Right cardiac atrium (tissue), 5 donors: Measurements from ENCODE around the gene ZNF831. TPM values are rescaled to one million over a fixed set of nuclear protein-coding genes. Genes with fewer than 3 reads are reported as not detected.

ENCODE experiments used
- ATAC-seq, 2 donors: fragments of 200-7000 bp; cut with Tn5 transposase; one replicate each; pipeline versions ENCODE4 v1.8.0 to v1.9.1; 2020; ENCODE audit warnings: moderate library complexity in 2 of 2, mild to moderate bottlenecking in 1 of 2
- DNase-seq, 3 donors: peaks; one replicate each; pipeline ENCODE4 v3.0.0-alpha.2; 2020
- H3K27ac ChIP-seq: one replicate; pipeline ENCODE4 v1.5.1; 2013; ENCODE audit warnings: mild to moderate bottlenecking, low read length, control low read depth, moderate library complexity
- H3K27me3 ChIP-seq: one replicate; pipeline ENCODE4 v1.6.1; 2013; ENCODE audit not compliant: control insufficient read depth, insufficient read depth
- H3K4me1 ChIP-seq: one replicate; pipeline ENCODE4 v1.6.1; 2013; ENCODE audit warnings: low read length; ENCODE audit not compliant: control insufficient read depth, insufficient read depth
- H3K4me3 ChIP-seq: one replicate; pipeline ENCODE4 v1.5.1; 2013; ENCODE audit warnings: low read length, control low read depth
- H3K9me3 ChIP-seq: one replicate; pipeline ENCODE4 v1.6.1; 2013; ENCODE audit warnings: low read length; ENCODE audit not compliant: control insufficient read depth
- WGBS: extraction: QIAGEN DNeasy Blood & Tissue Kit; methylation state at CpG from one replicate; pipeline ENCODE4 v1.1.7; 2013; 5-methylcytosine and 5-hydroxymethylcytosine counted together
- intact Hi-C, 4 donors: fragments of 100-400 bp; cut with DNase I; formaldehyde crosslinking; loops; one replicate each; pipeline versions ENCODE4 v1.11.0 to v1.14.0; 2022 to 2023
- polyA plus RNA-seq: library from polyadenylated mRNA; stranded (reverse); fragments of 200-250 nt; gene quantifications from one replicate; pipeline ENCODE4 v1.2.3, GENCODE V29; 2013
- total RNA-seq, 4 donors: library from RNA; stranded (reverse); fragmentation: NEBNext Ultra II Directional; extraction: Animal tissue kit (Norgen Biotek cat#: 25700); gene quantifications; one replicate each; pipeline ENCODE4 v1.2.1, GENCODE V29; 2021
- donor health status: healthy with polysubstance abuse.
- donor health status: DM: no; HTN: yes; CAD: no.
- donor health status: DM: no; HTN: no; CAD: no.
- donor health status: DM: no; HTN: yes; CAD: no; lungs with severe emphysema.
- donor health status: DM: yes; HTN: yes; CAD: no.

Gene ZNF831
- total and polyA plus RNA-seq, 5 donors: 0.05 to 0.18 (median 0.14) TPM

- 57% methylated on average over 3 of the region's 3 CpGs for WGBS
- H3K27ac ChIP-seq: no peak overlapping the region
- H3K4me3 ChIP-seq: no peak overlapping the region
- no peaks in the 10 kb centered on the region for H3K9me3 ChIP-seq
- H3K27me3 ChIP-seq: no peaks in the 10 kb centered on the region
- no peak for DNase-seq
- ATAC-seq: no peak
- intact Hi-C loops: no loop called here
- peaks cover 2% of the 10 kb centered on the region for H3K4me1 ChIP-seq
These were observed 4.5 kb upstream of the ZNF831 start for GRCh38 chr20:59159091-59159490.

GRCh38 chr20:59159493-59160376, 3.9 kb upstream of the ZNF831 start:
- peak in 1 of 3 donors; percentile 61 for DNase-seq
- ATAC-seq: peak; percentile 14 to 29
- no peaks in the 10 kb centered on the region for H3K9me3 ChIP-seq
- H3K27me3 ChIP-seq: no peaks in the 10 kb centered on the region
- 75% methylated on average over 18 of the region's 18 CpGs for WGBS
- intact Hi-C loops: no loop called here
- H3K4me1 ChIP-seq: peaks cover 2% of the 10 kb centered on the region
- no peak overlapping the region for H3K27ac ChIP-seq
- H3K4me3 ChIP-seq: no peak overlapping the region

- intact Hi-C loops: no loop called here
- H3K27me3 ChIP-seq: no peaks in the 10 kb centered on the region
- H3K27ac ChIP-seq: no peak overlapping the region
- no peak for DNase-seq
- H3K4me1 ChIP-seq: peaks cover 2% of the 10 kb centered on the region
- ATAC-seq: no peak
- WGBS: 49% methylated on average over 9 of the region's 9 CpGs
- H3K9me3 ChIP-seq: no peaks in the 10 kb centered on the region
- no peak overlapping the region for H3K4me3 ChIP-seq
These were observed 3.1 kb upstream of the ZNF831 start for GRCh38 chr20:59160389-59161115.

- intact Hi-C loops: no loop called here
- 61% methylated on average over 2 of the region's 2 CpGs for WGBS
- Histone ChIP-seq H3K4me3 (no peak overlapping the region), H3K4me1 (peaks cover 2% of the 10 kb centered on the region), H3K9me3 (no peaks in the 10 kb centered on the region), H3K27me3 (no peaks in the 10 kb centered on the region), H3K27ac (no peak overlapping the region)
- ATAC-seq (no peak), DNase-seq (no peak)
These were observed 1.9 kb upstream of the ZNF831 start for GRCh38 chr20:59161721-59162120.

DNA sequence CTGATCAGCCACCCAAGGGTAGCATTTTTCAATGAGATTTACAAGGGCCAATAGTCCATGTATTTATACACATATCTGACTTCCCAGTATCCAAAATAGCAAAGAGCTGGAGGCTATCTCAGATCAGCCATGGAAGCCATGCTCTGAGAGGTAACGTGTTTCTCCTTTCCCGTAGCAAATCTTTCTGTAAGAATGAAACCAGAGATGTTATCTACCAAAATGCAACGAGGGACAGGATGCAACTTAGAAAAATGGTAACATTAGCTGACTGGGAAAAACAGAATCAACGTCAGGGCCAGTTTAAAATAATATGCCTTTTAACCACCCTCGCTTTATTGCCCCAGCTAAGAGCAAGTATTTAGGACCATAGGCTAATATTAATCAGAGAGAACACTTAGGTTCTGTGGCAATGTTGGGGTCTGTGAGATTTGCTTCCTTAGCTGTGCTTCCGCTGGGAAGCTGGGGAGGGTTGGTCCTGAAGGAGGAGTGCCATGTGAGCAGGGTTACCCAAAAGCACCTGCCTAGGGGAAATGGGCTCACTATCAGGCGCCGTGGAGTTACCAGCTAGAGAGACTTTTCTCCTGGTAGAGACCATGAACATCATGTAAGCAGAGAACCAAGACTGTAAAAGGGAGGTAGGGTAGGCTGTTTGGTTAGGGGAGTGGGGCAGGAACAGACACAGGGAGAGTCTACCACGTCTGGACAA, 1.2 kb downstream of the ZNF831 start:
- H3K4me3 ChIP-seq: no peak overlapping the region

DNA sequence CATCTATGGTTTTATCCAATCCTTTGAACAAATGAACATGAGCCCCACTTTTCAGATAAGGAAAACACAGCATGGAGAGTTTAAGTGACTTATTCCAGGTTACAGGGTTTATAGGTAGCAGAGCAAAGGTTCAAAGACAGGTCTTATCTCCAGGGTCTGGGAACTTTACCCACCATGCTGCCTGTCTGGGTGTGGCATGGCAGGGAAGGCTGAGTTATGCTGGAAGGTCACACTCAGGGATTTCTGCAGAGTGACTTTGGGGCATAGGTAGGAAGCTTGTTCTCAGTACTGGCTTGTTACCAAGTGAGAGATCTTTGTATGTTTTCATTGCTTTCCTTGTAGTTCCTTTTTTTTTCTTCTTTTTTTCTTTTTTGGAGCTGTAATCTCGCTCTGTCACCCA, 1.8 kb downstream of the ZNF831 start:
- DNase-seq (no peak), ATAC-seq (no peak)
- H3K27ac ChIP-seq: no peak overlapping the region
- 81% methylated on average over 1 of the region's 1 CpG for WGBS
- H3K9me3 ChIP-seq: no peaks in the 10 kb centered on the region
- intact Hi-C loops: no loop called here
- no peaks in the 10 kb centered on the region for H3K4me1 ChIP-seq
- H3K27me3 ChIP-seq: no peaks in the 10 kb centered on the region
- no peak overlapping the region for H3K4me3 ChIP-seq

More for the DNA sequence above, 1.2 kb downstream of the ZNF831 start:
- no peak for ATAC-seq
- 64% methylated on average over 9 of the region's 9 CpGs for WGBS
- Histone ChIP-seq H3K9me3 (no peaks in the 10 kb centered on the region), H3K4me1 (no peaks in the 10 kb centered on the region), H3K27ac (no peak overlapping the region), H3K27me3 (no peaks in the 10 kb centered on the region)
- DNase-seq: no peak
- intact Hi-C loops: no loop called here

- Histone ChIP-seq H3K27ac (no peak overlapping the region), H3K27me3 (no peaks in the 10 kb centered on the region), H3K9me3 (no peaks in the 10 kb centered on the region), H3K4me1 (no peaks in the 10 kb centered on the region), H3K4me3 (no peak overlapping the region)
- no peak for ATAC-seq
- no peak for DNase-seq
- WGBS: 80% methylated on average over 11 of the region's 11 CpGs
- intact Hi-C loops: no loop called here
These were observed 2.5 kb downstream of the ZNF831 start for GRCh38 chr20:59165891-59166709.

DNA sequence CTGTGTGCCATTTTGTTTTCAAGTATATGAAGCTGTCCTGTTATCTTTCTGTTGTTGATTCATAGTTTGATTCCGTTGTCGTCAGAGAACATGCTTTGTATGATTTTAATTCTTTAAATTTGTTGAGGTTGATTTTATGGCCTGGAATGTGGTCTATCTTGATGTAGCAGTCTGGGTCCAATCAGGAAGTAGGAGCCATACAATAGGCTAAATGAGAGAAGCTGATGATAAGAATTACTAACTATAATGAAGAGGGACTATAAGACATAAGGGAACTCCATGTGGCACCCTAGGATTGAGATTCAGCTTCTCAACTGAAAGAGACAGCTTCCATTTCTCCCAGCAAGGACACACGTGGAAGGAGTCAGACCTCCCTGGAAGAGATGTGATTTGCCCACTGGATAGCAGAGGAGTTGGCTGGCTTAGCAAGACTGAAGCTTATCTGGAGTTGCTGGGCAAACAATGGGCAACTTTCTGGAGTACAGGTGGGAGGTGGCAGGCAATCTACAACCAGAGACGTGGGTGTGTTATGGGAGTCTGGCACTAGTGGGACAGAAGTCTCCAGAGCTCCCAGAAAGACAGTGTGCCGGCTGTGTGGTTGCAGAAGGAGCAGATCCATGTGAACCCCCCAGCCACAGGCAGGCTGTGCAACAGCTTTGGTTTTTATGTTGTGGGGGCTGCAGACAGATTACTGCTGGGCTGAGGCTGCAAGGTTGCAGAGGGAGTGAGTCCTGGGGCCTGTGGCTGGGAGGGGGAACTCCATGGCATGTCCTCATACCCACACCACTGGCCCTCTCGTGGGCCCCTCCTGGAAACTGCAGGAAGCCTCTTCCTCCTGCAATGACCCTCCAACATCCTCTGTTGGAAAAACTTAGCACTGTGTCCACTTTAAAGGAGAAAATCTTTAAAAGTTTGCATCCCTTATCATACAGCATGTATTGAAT, 7.1 kb downstream of the ZNF831 start:
- WGBS: 65% methylated on average over 6 of the region's 6 CpGs
- no peaks in the 10 kb centered on the region for H3K9me3 ChIP-seq
- no peak for ATAC-seq
- H3K27ac ChIP-seq: no peak overlapping the region
- H3K4me3 ChIP-seq: no peak overlapping the region
- DNase-seq: no peak
- intact Hi-C loops: no loop called here
- no peaks in the 10 kb centered on the region for H3K27me3 ChIP-seq
- no peaks in the 10 kb centered on the region for H3K4me1 ChIP-seq

GRCh38 chr20:59171986-59172385, 8.4 kb downstream of the ZNF831 start:
- 93% methylated on average over 8 of the region's 8 CpGs for WGBS
- no peaks in the 10 kb centered on the region for H3K27me3 ChIP-seq
- ATAC-seq (no peak), DNase-seq (no peak)
- intact Hi-C loops: no loop called here
- H3K27ac ChIP-seq: no peak overlapping the region
- H3K4me3 ChIP-seq: no peak overlapping the region
- no peaks in the 10 kb centered on the region for H3K4me1 ChIP-seq
- H3K9me3 ChIP-seq: no peaks in the 10 kb centered on the region
